ENCODE results near the gene TYR. TPM values are rescaled to one million over a fixed set of nuclear protein-coding genes. Genes with fewer than 3 reads are reported as not detected.
"Not testable (repeated sequence)": the region's sequence is repeated elsewhere in the genome, so short reads cannot be mapped to it uniquely, and the experiment has no call there.

The TYR gene
- total RNA-seq, 4 donors from 2014 or later, result not detected

DNA sequence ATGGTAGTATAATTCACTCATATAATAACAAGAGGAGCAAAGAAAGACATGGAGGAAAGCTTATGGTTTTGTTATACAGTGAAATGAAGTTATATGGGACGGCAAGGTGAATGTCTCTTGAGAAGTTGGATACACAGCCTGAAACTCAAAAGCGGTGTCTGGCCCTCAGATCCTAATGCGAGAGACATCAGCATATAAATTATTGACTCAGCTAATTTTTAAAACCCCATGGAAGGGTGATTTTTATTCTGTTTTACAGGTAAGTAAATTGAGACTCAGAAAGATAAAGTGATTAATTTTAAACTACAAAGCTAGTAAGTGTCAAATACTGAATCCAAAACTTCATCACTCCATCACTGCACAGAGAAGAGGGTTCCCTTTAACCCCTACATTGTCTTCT lies 110.3 kb downstream of the TYR start:
- H3K27me3 ChIP-seq; DNase-seq; H3K9me3 ChIP-seq; intact Hi-C loops (cut with DNase I; ENCODE audit: low total_unique reads); H3K4me1 ChIP-seq; H3K36me3 ChIP-seq; in situ Hi-C loops (cut with MboI; ENCODE audit: low pct_ligation_motif_present in 1 of 4, low pct_unique_long_range_greater_than_20kb in 1 of 4, low sequenced_read_pairs in 3 of 4); H3K4me3 ChIP-seq; H3K27ac ChIP-seq: not testable (repeated sequence)
- 86 to 96% methylated on average over 3 of the region's 3 CpGs for WGBS, 2 donors (ENCODE audit: low coverage in 1 of 2)

DNA sequence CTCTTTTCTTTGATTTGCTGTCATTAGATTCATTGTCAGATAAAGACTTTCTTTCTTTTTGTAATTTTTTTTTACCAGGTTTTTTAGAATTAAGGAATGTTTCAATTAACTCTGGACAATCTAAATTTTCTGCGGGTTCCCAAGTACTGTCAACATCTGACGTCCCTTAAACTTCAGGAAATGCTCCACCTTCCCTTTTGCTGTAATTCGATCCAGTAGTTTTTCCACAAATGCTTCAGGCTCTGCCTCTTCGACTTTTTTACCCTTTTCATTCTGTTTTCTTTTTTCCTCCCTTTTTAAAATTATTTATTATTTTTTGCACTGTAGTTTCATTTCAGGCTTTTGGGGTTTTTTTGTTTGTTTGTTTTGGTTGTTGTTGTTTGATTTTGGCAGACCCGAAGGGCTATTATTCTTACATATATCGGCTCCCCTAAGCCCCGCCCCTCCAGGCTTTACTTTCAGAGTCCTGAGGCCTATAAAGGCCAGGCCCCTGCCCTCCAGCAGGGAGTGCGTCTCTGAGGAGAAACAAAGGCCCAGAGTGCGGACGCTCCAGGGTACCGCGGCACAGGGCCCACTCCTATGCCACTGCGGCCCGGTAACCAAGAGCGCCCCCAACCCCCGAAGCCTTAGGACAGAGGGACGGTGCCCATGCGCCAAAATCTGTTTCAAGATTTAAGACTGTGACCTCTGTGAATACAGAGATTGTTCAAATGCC lies 116.4 kb downstream of the TYR start:
- Histone ChIP-seq H3K36me3 (no peaks in the 10 kb centered on the region), H3K4me1 (no peaks in the 10 kb centered on the region), H3K27me3 (no peaks in the 10 kb centered on the region), H3K27ac (no peak overlapping the region), H3K4me3 (no peak overlapping the region), H3K9me3 (no peaks in the 10 kb centered on the region)
- 37 to 61% methylated on average over 4 to 18 of the region's 18 CpGs for WGBS, 2 donors (ENCODE audit: low coverage in 1 of 2)
- intact Hi-C loops (cut with DNase I; ENCODE audit: low total_unique reads), result no loop called here
- TF ChIP-seq POLR2A (IDR thresholded peaks at IDR 0.05), result no peak
- TF ChIP-seq POLR2AphosphoS5 (IDR thresholded peaks at IDR 0.05), result no peak
- no peak for TF ChIP-seq CTCF (IDR thresholded peaks at IDR 0.05)
- TF ChIP-seq EP300 (IDR thresholded peaks at IDR 0.05; ENCODE audit: low read depth), result no peak
- DNase-seq, result no peak
- in situ Hi-C loops (cut with MboI; ENCODE audit: low pct_ligation_motif_present in 1 of 4, low pct_unique_long_range_greater_than_20kb in 1 of 4, low sequenced_read_pairs in 3 of 4), result no loop called here

DNA sequence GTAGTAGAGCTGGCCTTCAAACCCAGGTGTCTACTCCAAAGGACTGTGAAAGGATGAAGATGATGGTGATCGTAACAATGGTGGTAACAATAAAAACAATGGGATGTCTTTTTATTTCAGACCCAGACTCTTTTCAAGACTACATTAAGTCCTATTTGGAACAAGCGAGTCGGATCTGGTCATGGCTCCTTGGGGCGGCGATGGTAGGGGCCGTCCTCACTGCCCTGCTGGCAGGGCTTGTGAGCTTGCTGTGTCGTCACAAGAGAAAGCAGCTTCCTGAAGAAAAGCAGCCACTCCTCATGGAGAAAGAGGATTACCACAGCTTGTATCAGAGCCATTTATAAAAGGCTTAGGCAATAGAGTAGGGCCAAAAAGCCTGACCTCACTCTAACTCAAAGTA lies 117.3 kb downstream of the TYR start:
- H3K9me3 ChIP-seq; H3K36me3 ChIP-seq; in situ Hi-C loops (cut with MboI; ENCODE audit: low pct_ligation_motif_present in 1 of 4, low pct_unique_long_range_greater_than_20kb in 1 of 4, low sequenced_read_pairs in 3 of 4); DNase-seq; H3K27ac ChIP-seq; H3K4me1 ChIP-seq; intact Hi-C loops (cut with DNase I; ENCODE audit: low total_unique reads); H3K4me3 ChIP-seq; H3K27me3 ChIP-seq: not testable (repeated sequence)
- 96% methylated on average over 7 of the region's 7 CpGs; no CpG with 5 or more reads in 1 of the 2 donors for WGBS, 2 donors (ENCODE audit: low coverage in 1 of 2)

- H3K27me3 ChIP-seq; DNase-seq; H3K4me3 ChIP-seq; H3K9me3 ChIP-seq; H3K36me3 ChIP-seq; H3K27ac ChIP-seq; in situ Hi-C loops (cut with MboI; ENCODE audit: low pct_ligation_motif_present in 1 of 4, low pct_unique_long_range_greater_than_20kb in 1 of 4, low sequenced_read_pairs in 3 of 4); H3K4me1 ChIP-seq; intact Hi-C loops (cut with DNase I; ENCODE audit: low total_unique reads): not testable (repeated sequence)
- 66 to 73% methylated on average over 1 of the region's 1 CpG for WGBS, 2 donors (ENCODE audit: low coverage in 1 of 2)
Observed at GRCh38 chr11:89303029-89303428, 125.4 kb downstream of the TYR start.

DNA sequence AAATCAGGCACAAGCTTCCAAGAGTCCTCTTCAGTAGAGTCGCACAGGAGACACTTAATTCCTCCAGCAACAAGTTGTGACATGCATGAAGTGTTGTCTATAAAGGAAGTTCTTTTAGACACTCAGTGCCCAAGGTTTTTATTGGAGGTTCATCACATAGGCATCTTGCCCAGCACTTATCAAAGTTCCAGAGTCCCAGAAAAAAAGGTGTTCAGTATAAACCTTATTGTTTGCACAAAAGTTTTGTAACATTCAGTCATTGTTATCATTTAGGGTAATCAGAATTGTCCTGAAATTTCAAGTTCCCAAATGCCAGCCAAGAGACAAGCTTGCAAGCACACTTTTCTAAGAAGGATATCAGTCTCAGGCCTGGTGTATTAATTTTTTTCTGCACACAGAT lies 130.6 kb downstream of the TYR start:
- DNase-seq; H3K4me1 ChIP-seq; H3K27me3 ChIP-seq; H3K27ac ChIP-seq; H3K4me3 ChIP-seq; in situ Hi-C loops (cut with MboI; ENCODE audit: low pct_ligation_motif_present in 1 of 4, low pct_unique_long_range_greater_than_20kb in 1 of 4, low sequenced_read_pairs in 3 of 4); intact Hi-C loops (cut with DNase I; ENCODE audit: low total_unique reads); H3K9me3 ChIP-seq; H3K36me3 ChIP-seq: not testable (repeated sequence)
- WGBS, 2 donors (ENCODE audit: low coverage in 1 of 2), result 96 to 100% methylated on average over 1 of the region's 1 CpG

- in situ Hi-C loops (cut with MboI; ENCODE audit: low pct_ligation_motif_present in 1 of 4, low pct_unique_long_range_greater_than_20kb in 1 of 4, low sequenced_read_pairs in 3 of 4); H3K27ac ChIP-seq; H3K4me3 ChIP-seq; intact Hi-C loops (cut with DNase I; ENCODE audit: low total_unique reads); H3K4me1 ChIP-seq; H3K27me3 ChIP-seq; H3K36me3 ChIP-seq; DNase-seq; H3K9me3 ChIP-seq: not testable (repeated sequence)
- WGBS, 2 donors (ENCODE audit: low coverage in 1 of 2), result 54 to 57% methylated on average over 2 to 3 of the region's 3 CpGs
Observed at GRCh38 chr11:89309321-89309985, 131.8 kb downstream of the TYR start.

DNA sequence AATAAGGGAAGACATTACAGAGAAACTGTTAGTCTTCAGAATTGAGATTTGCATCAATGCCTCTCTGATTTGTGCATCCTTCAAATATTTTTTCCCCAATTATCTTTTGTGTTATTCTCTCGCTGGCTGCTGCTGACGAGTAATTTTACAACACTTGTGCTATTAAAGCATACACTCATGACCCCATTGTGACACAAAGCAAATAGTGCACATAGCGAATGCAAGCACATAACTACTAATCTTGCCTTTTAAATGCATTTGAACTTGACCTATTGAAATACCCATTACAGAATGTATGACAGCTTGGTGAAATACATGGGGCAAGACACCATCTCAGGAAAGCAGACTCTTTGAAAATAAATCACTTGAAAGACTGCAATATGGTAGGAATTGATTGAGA lies 132.9 kb downstream of the TYR start:
- in situ Hi-C loops (cut with MboI; ENCODE audit: low pct_ligation_motif_present in 1 of 4, low pct_unique_long_range_greater_than_20kb in 1 of 4, low sequenced_read_pairs in 3 of 4), result not testable (repeated sequence)

More for the DNA sequence above, 132.9 kb downstream of the TYR start:
- H3K4me3 ChIP-seq; H3K27ac ChIP-seq; H3K9me3 ChIP-seq; H3K27me3 ChIP-seq; DNase-seq; H3K36me3 ChIP-seq; intact Hi-C loops (cut with DNase I; ENCODE audit: low total_unique reads); H3K4me1 ChIP-seq: not testable (repeated sequence)
- 62 to 68% methylated on average over 3 of the region's 3 CpGs for WGBS, 2 donors (ENCODE audit: low coverage in 1 of 2)
